Measurements from ENCODE around the gene SGCD. TPM values are rescaled to one million over a fixed set of nuclear protein-coding genes. Genes with fewer than 3 reads are reported as not detected.

The SGCD gene
- total RNA-seq, 1 experiment from 2014 or later: not detected

DNA sequence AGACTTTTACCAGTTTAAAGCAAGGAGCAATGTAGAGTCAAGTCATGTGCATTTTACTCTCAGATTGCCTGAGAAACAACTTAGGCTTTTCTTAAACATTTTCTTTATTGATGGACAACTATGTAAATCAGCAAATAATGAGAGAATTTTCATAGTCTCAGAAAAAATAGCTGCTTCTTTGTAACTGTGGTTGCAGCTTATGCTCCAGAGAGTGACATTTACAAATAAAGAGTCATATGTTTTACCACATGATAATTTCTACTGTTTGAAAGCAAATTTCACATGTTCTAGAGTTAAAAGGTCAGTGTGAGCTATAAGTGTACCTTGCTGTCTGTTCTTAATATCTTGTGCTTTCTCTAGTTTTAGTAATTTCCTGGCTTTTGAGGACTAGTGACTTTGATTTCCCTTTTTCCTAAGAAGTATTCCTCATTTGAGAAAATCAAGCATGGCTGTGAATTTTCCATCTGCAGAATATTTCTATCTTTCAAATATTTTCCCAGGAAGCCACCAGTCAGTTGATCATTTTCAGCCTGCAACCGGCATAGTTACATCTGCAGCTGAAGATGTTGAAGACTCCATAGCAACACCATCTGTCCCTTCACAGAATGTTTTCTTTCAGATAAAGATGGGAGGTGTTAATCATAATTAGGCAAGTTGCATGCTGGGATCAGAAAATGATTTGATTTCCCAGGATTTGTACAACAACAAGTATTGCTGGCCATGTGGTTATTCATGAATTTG, 229.9 kb downstream of the SGCD start:
- no peak for DNase-seq (ENCODE audit: low read depth, low spot score)
- intact Hi-C loops (cut with micrococcal nuclease; ENCODE audit: unreplicated experiment) (no loop called here), in situ Hi-C loops (cut with HindIII; ENCODE audit: low pct_unique_long_range_greater_than_20kb, low sequenced_read_pairs) (no loop called here)
- TF ChIP-seq, protein P1, sequence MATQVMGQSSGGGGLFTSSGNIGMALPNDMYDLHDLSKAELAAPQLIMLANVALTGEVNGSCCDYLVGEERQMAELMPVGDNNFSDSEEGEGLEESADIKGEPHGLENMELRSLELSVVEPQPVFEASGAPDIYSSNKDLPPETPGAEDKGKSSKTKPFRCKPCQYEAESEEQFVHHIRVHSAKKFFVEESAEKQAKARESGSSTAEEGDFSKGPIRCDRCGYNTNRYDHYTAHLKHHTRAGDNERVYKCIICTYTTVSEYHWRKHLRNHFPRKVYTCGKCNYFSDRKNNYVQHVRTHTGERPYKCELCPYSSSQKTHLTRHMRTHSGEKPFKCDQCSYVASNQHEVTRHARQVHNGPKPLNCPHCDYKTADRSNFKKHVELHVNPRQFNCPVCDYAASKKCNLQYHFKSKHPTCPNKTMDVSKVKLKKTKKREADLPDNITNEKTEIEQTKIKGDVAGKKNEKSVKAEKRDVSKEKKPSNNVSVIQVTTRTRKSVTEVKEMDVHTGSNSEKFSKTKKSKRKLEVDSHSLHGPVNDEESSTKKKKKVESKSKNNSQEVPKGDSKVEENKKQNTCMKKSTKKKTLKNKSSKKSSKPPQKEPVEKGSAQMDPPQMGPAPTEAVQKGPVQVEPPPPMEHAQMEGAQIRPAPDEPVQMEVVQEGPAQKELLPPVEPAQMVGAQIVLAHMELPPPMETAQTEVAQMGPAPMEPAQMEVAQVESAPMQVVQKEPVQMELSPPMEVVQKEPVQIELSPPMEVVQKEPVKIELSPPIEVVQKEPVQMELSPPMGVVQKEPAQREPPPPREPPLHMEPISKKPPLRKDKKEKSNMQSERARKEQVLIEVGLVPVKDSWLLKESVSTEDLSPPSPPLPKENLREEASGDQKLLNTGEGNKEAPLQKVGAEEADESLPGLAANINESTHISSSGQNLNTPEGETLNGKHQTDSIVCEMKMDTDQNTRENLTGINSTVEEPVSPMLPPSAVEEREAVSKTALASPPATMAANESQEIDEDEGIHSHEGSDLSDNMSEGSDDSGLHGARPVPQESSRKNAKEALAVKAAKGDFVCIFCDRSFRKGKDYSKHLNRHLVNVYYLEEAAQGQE (IDR thresholded peaks at IDR 0.05; ENCODE audit: insufficient read depth in 1 of 2, low read depth in 2 of 2, low read length in 1 of 2): no peak
- no peak for TF ChIP-seq TCF7L2 (IDR thresholded peaks at IDR 0.05; ENCODE audit: low read depth, low read length)
- TF ChIP-seq, protein P2, sequence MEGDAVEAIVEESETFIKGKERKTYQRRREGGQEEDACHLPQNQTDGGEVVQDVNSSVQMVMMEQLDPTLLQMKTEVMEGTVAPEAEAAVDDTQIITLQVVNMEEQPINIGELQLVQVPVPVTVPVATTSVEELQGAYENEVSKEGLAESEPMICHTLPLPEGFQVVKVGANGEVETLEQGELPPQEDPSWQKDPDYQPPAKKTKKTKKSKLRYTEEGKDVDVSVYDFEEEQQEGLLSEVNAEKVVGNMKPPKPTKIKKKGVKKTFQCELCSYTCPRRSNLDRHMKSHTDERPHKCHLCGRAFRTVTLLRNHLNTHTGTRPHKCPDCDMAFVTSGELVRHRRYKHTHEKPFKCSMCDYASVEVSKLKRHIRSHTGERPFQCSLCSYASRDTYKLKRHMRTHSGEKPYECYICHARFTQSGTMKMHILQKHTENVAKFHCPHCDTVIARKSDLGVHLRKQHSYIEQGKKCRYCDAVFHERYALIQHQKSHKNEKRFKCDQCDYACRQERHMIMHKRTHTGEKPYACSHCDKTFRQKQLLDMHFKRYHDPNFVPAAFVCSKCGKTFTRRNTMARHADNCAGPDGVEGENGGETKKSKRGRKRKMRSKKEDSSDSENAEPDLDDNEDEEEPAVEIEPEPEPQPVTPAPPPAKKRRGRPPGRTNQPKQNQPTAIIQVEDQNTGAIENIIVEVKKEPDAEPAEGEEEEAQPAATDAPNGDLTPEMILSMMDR (IDR thresholded peaks at IDR 0.05): no peak
- TF ChIP-seq POLR2AphosphoS5 (IDR thresholded peaks at IDR 0.05; ENCODE audit: low read depth, low read length): no peak
- no peak for TF ChIP-seq SIN3A (IDR thresholded peaks at IDR 0.05; ENCODE audit: borderline replicate concordance, insufficient read depth, low read depth, low read length)
- Histone ChIP-seq H3K36me3 (ENCODE audit: control insufficient read depth, insufficient read depth, low read length) (no peaks in the 10 kb centered on the region), H3K4me1 (ENCODE audit: control insufficient read depth, insufficient read depth, low read length) (no peaks in the 10 kb centered on the region), H3K27ac (ENCODE audit: low read length) (no peak overlapping the region), H3K4me3 (ENCODE audit: low read depth in 2 of 2, low read length in 2 of 2) (no peak overlapping the region), H3K9me3 (ENCODE audit: control insufficient read depth, insufficient read depth, low read depth, low read length) (no peaks in the 10 kb centered on the region), H3K27me3 (ENCODE audit: control insufficient read depth, insufficient read depth, low read length) (no peaks in the 10 kb centered on the region)
- ATAC-seq: no peak
- BruUV-seq (replicated peaks): no TSS peak
- POLR2A ChIA-PET: no interaction called here
- CTCF ChIA-PET: no interaction called here

DNA sequence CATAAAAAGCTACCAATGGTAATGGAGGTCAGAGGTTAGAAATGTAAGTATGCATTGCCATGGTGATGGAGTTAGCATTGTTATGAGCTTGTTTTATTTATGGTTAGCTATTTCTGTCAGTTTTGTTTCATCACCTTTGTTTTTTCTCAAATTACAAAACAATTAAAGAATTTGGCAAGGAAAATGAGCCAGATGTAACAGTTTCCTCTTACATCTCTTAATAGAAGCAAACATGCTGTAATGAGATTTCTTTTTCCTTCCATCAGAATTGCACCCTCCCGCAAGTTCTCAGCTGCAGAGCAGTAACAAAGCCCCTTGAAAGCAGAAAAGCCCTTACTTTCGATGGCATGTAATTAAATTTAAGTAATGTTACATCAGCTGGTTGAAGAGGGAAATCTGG, 233.0 kb downstream of the SGCD start:
- intact Hi-C loops (cut with micrococcal nuclease; ENCODE audit: unreplicated experiment): no loop called here
- CTCF ChIA-PET: no interaction called here
- Histone ChIP-seq H3K4me1 (ENCODE audit: control insufficient read depth, insufficient read depth, low read length) (no peaks in the 10 kb centered on the region), H3K9me3 (ENCODE audit: control insufficient read depth, insufficient read depth, low read depth, low read length) (no peaks in the 10 kb centered on the region), H3K27me3 (ENCODE audit: control insufficient read depth, insufficient read depth, low read length) (no peaks in the 10 kb centered on the region), H3K27ac (ENCODE audit: low read length) (no peak overlapping the region), H3K4me3 (ENCODE audit: low read depth in 2 of 2, low read length in 2 of 2) (no peak overlapping the region), H3K36me3 (ENCODE audit: control insufficient read depth, insufficient read depth, low read length) (no peaks in the 10 kb centered on the region)
- in situ Hi-C loops (cut with HindIII; ENCODE audit: low pct_unique_long_range_greater_than_20kb, low sequenced_read_pairs): no loop called here
- TF ChIP-seq, protein P2 (IDR thresholded peaks at IDR 0.05): no peak
- no peak for TF ChIP-seq SIN3A (IDR thresholded peaks at IDR 0.05; ENCODE audit: borderline replicate concordance, insufficient read depth, low read depth, low read length)
- no TSS peak for BruUV-seq (replicated peaks)
- no peak for ATAC-seq
- POLR2A ChIA-PET: no interaction called here
- no peak for DNase-seq (ENCODE audit: low read depth, low spot score)

All from Panc1 (cell line).